Cardiac fibroblast (primary cell): ENCODE measurements around the gene ZP1.

ENCODE experiments used
- DNase-seq, 2 donors: peaks; one replicate each; pipeline versions ENCODE4 v3.0.0 to v3.0.0-alpha.2; 2010; ENCODE audit warnings: low read depth in 2 of 2
- H3K4me3 ChIP-seq, 2 donors: replicated peaks in 1 of 2; 1 replicate in 1 of 2; 2 replicates in 1 of 2; pipeline ENCODE4 v1.5.1; 2011; ENCODE audit warnings: low read depth in 2 of 2, low read length in 2 of 2, mild to moderate bottlenecking in 2 of 2, moderate library complexity in 1 of 2
- CTCF ChIP-seq: IDR thresholded peaks from one replicate; pipeline ENCODE4 v1.5.1; 2011; ENCODE audit warnings: low read depth, mild to moderate bottlenecking, low read length, inconsistent platforms

The ZP1 gene

GRCh38 chr11:60862171-60862570 lies 5.2 kb upstream of the ZP1 start:
- no peak overlapping the region for H3K4me3 ChIP-seq
- TF ChIP-seq CTCF = no peak
- DNase-seq = no peak

- no peak for DNase-seq
- no peak for TF ChIP-seq CTCF
- H3K4me3 ChIP-seq = no peak overlapping the region
These were observed 3.5 kb upstream of the ZP1 start for GRCh38 chr11:60863550-60864521.

- H3K4me3 ChIP-seq = no peak overlapping the region
- DNase-seq = no peak
- no peak for TF ChIP-seq CTCF
These were observed 2.4 kb upstream of the ZP1 start for GRCh38 chr11:60864856-60865513.

GRCh38 chr11:60867871-60868681 lies 734 bp downstream of the ZP1 start:
- H3K4me3 ChIP-seq = no peak overlapping the region
- DNase-seq = no peak
- TF ChIP-seq CTCF = no peak

- no peak for DNase-seq
- TF ChIP-seq CTCF = no peak
- H3K4me3 ChIP-seq = no peak overlapping the region
These were observed 1.5 kb downstream of the ZP1 start for GRCh38 chr11:60868682-60869450.

GRCh38 chr11:60869451-60869825 lies 2.1 kb downstream of the ZP1 start:
- no peak for DNase-seq
- TF ChIP-seq CTCF = no peak
- H3K4me3 ChIP-seq = no peak overlapping the region
